H1 (cell line): Measurements from ENCODE around the gene ZC3H18. TPM values are rescaled to one million over a fixed set of nuclear protein-coding genes. Genes with fewer than 3 reads are reported as not detected.

Experiments used
- polyA plus RNA-seq, 7 experiments: library from polyadenylated mRNA; depleted of rRNA in 3 of 7; stranded (reverse) in 5 of 7; unstranded in 2 of 7; fragments of >200 nt in 5 of 7; fragments of 200-250 nt in 2 of 7; gene quantifications; 1 replicate in 5 of 7; 2 replicates in 1 of 7; 4 replicates in 1 of 7; pipeline versions ENCODE4 v1.2.1 to v1.2.3, GENCODE V29; 2011 to 2013; ENCODE audit warnings: missing spikeins in 2 of 7, mixed read lengths in 2 of 7
- total RNA-seq: library from RNA; stranded (reverse); fragmentation: NEBNext Ultra II Directional; extraction: Animal tissue kit (Norgen Biotek cat#: 25700); gene quantifications from 2 replicates; pipeline ENCODE4 v1.2.1, GENCODE V29; 2021

ZC3H18 gene
- total and polyA plus RNA-seq, 2 of the 8 experiments (the other 6 are each of a cell fraction or from before 2014, with no cell fraction given) = 12.1 to 73.2 TPM

Other genes with a start within 250 kb of the ZC3H18 start
- gene ZNF469, start 187.4 kb upstream of the ZC3H18 start, total RNA-seq = 1.8 and 2.0 TPM in 2 replicates
- gene ZNF469, start 187.4 kb upstream of the ZC3H18 start, polyA plus RNA-seq (2011; rRNA removed) = 0.30 and 0.53 TPM in 2 replicates
- 3.4 and 4.8 TPM in 2 replicates for gene ZFPM1, start 117.1 kb upstream of the ZC3H18 start, total RNA-seq
- 0.74 and 1.4 TPM in 2 replicates for gene ZFPM1, start 117.1 kb upstream of the ZC3H18 start, polyA plus RNA-seq (2011; rRNA removed)
- 1.1 and 1.4 TPM in 2 replicates for gene IL17C, start 68.2 kb downstream of the ZC3H18 start, total RNA-seq
- gene IL17C, start 68.2 kb downstream of the ZC3H18 start, polyA plus RNA-seq (2011; rRNA removed) = 1.9 and 3.0 TPM in 2 replicates
- gene CYBA, start 80.7 kb downstream of the ZC3H18 start, total RNA-seq = 136 and 161 TPM in 2 replicates
- 254 and 340 TPM in 2 replicates for gene CYBA, start 80.7 kb downstream of the ZC3H18 start, polyA plus RNA-seq (2011; rRNA removed)
- 77.3 and 80.6 TPM in 2 replicates for gene MVD, start 92.7 kb downstream of the ZC3H18 start, total RNA-seq
- 47.2 and 72.1 TPM in 2 replicates for gene MVD, start 92.7 kb downstream of the ZC3H18 start, polyA plus RNA-seq (2011; rRNA removed)
- gene SNAI3, start 116.1 kb downstream of the ZC3H18 start, total RNA-seq = 8.5 and 8.7 TPM in 2 replicates
- gene SNAI3, start 116.1 kb downstream of the ZC3H18 start, polyA plus RNA-seq (2011; rRNA removed) = 13.3 and 15.8 TPM in 2 replicates
- 28.7 and 31.2 TPM in 2 replicates for gene RNF166, start 136.0 kb downstream of the ZC3H18 start, total RNA-seq
- gene RNF166, start 136.0 kb downstream of the ZC3H18 start, polyA plus RNA-seq (2011; rRNA removed) = 29.8 and 36.6 TPM in 2 replicates
- 42.9 and 49.7 TPM in 2 replicates for gene CTU2, start 136.1 kb downstream of the ZC3H18 start, total RNA-seq
- 32.7 and 45.4 TPM in 2 replicates for gene CTU2, start 136.1 kb downstream of the ZC3H18 start, polyA plus RNA-seq (2011; rRNA removed)
- gene PIEZO1, start 214.8 kb downstream of the ZC3H18 start, total RNA-seq = 63.6 and 67.5 TPM in 2 replicates
- 42.3 and 62.6 TPM in 2 replicates for gene PIEZO1, start 214.8 kb downstream of the ZC3H18 start, polyA plus RNA-seq (2011; rRNA removed)
- gene CDT1, start 233.4 kb downstream of the ZC3H18 start, total RNA-seq = 95.4 and 96.5 TPM in 2 replicates
- gene CDT1, start 233.4 kb downstream of the ZC3H18 start, polyA plus RNA-seq (2011; rRNA removed) = 76.7 and 141 TPM in 2 replicates
- 221 and 244 TPM in 2 replicates for gene APRT, start 241.5 kb downstream of the ZC3H18 start, total RNA-seq
- 267 and 272 TPM in 2 replicates for gene APRT, start 241.5 kb downstream of the ZC3H18 start, polyA plus RNA-seq (2011; rRNA removed)